Measurements from ENCODE around the gene CHRNB1. TPM values are rescaled to one million over a fixed set of nuclear protein-coding genes. Genes with fewer than 3 reads are reported as not detected.
A peak's percentile ranks its signal among the peaks of the same experiment; 100 is the strongest.

CHRNB1 gene
- total and polyA plus RNA-seq, 10 donors: 7.3 to 12.9 (median 11.3) TPM

- peak overlapping the region in 6 of 8 donors; percentile 48 to 83 (median 60) for H3K4me3 ChIP-seq
- DNase-seq: no peak
- H3K27ac ChIP-seq: peak overlapping the region in 5 of 8 donors; percentile 46 to 100 (median 99)
- intact Hi-C loops (cut with DNase I; ENCODE audit: low total_unique reads): no loop called here
- TF ChIP-seq CTCF (IDR thresholded peaks at IDR 0.05 in 8 of 11, conservative IDR thresholded peaks at IDR 0.05 in 3 of 11): no peak
- no peak for TF ChIP-seq POLR2AphosphoS5 (IDR thresholded peaks at IDR 0.05)
- no peak for TF ChIP-seq POLR2A (IDR thresholded peaks at IDR 0.05)
- H3K36me3 ChIP-seq: peaks cover 0 to 22% (median under 1%) of the 10 kb centered on the region in 6 donors
- no peaks in the 10 kb centered on the region for H3K9me3 ChIP-seq
- H3K27me3 ChIP-seq (replicated peaks in 1 of 7): no peaks in the 10 kb centered on the region
- 39 to 49% (median 47%) methylated on average over 3 of the region's 3 CpGs for WGBS, 5 donors
- H3K4me1 ChIP-seq: peaks cover 40 to 86% (median 79%) of the 10 kb centered on the region in 6 donors
Measured at GRCh38 chr17:7486181-7486580, 41.3 kb downstream of the CHRNB1 start.

- peaks cover 40 to 93% (median 80%) of the 10 kb centered on the region in 6 donors for H3K4me1 ChIP-seq
- intact Hi-C loops (cut with DNase I; ENCODE audit: low total_unique reads): no loop called here
- no peak overlapping the region for H3K4me3 ChIP-seq
- DNase-seq: peak; percentile 3
- TF ChIP-seq POLR2AphosphoS5 (IDR thresholded peaks at IDR 0.05) (no peak), CTCF (IDR thresholded peaks at IDR 0.05 in 8 of 11, conservative IDR thresholded peaks at IDR 0.05 in 3 of 11) (no peak), POLR2A (IDR thresholded peaks at IDR 0.05) (no peak)
- WGBS, 5 donors: 68 to 76% (median 72%) methylated on average over 8 of the region's 8 CpGs
- H3K27ac ChIP-seq: no peak overlapping the region
- H3K36me3 ChIP-seq: peaks cover 0 to 58% (median 2%) of the 10 kb centered on the region in 6 donors
- no peaks in the 10 kb centered on the region for H3K27me3 ChIP-seq (replicated peaks in 1 of 7)
- H3K9me3 ChIP-seq: no peaks in the 10 kb centered on the region
Measured at GRCh38 chr17:7490144-7490543, 45.3 kb downstream of the CHRNB1 start.

DNA sequence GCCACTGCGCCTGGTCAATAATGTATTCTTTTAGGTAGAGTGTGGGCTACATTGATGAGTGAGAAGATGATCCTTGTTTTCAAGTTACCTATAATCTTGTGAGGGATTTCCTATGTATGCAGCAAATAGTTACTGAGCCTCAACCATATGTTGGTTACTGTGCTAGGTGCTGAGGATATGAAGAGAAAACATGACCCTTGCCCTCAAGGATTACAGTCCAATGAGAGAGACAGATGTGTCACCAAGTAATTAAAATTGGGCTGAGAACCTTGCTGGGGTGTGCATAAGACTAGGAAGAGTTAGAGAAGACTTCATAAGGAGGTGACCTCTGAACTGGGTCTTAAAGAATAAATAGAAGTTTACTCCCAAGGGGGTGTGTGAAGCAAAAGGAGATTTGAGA, 46.7 kb downstream of the CHRNB1 start:
- H3K4me1 ChIP-seq: peaks cover 26 to 90% (median 72%) of the 10 kb centered on the region in 6 donors
- H3K36me3 ChIP-seq: peaks cover 0 to 73% (median 13%) of the 10 kb centered on the region in 6 donors
- H3K4me3 ChIP-seq: no peak overlapping the region
- intact Hi-C loops (cut with DNase I; ENCODE audit: low total_unique reads): no loop called here
- no peaks in the 10 kb centered on the region for H3K27me3 ChIP-seq (replicated peaks in 1 of 7)
- WGBS, 5 donors: 91 to 100% (median 98%) methylated on average over 1 of the region's 1 CpG
- no peak for DNase-seq
- TF ChIP-seq POLR2AphosphoS5 (IDR thresholded peaks at IDR 0.05) (no peak), POLR2A (IDR thresholded peaks at IDR 0.05) (no peak), CTCF (IDR thresholded peaks at IDR 0.05 in 8 of 11, conservative IDR thresholded peaks at IDR 0.05 in 3 of 11) (no peak)
- no peaks in the 10 kb centered on the region for H3K9me3 ChIP-seq
- no peak overlapping the region for H3K27ac ChIP-seq

DNA sequence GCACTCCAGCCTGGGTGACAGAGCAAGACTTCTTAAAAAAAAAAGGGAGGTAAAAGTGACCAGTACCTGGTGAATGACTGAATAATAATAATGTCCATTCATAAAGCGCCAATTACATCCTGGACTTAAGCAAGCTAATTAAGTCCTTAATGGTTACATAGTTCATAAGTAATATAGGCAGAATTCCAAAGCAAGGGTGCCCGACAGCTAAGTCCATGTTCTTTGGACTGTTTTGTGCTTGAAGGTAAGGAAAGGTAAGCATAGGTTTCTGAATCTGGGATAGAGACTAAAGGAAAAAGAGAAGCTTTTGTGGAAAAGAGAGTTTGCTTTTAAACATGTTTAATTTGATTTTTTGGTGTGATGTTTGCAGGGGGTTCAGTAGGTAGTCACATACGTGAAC, 49.1 kb downstream of the CHRNB1 start:
- H3K27me3 ChIP-seq (replicated peaks in 1 of 7): no peaks in the 10 kb centered on the region
- H3K36me3 ChIP-seq: peaks cover 3 to 88% (median 37%) of the 10 kb centered on the region in 6 donors
- intact Hi-C loops (cut with DNase I; ENCODE audit: low total_unique reads): no loop called here

More for the DNA sequence above, 49.1 kb downstream of the CHRNB1 start:
- Histone ChIP-seq H3K9me3 (no peaks in the 10 kb centered on the region), H3K27ac (no peak overlapping the region), H3K4me1 (peaks cover 12 to 78% (median 57%) of the 10 kb centered on the region in 6 donors), H3K4me3 (no peak overlapping the region)
- WGBS, 5 donors: 89 to 99% (median 92%) methylated on average over 3 of the region's 3 CpGs
- TF ChIP-seq CTCF (IDR thresholded peaks at IDR 0.05 in 8 of 11, conservative IDR thresholded peaks at IDR 0.05 in 3 of 11) (no peak), POLR2AphosphoS5 (IDR thresholded peaks at IDR 0.05) (no peak), POLR2A (IDR thresholded peaks at IDR 0.05) (no peak)
- DNase-seq: no peak

All from spleen (tissue), 11 donors.